Measurements from ENCODE around the gene CDH8.
"Not testable (repeated sequence)": the region's sequence is repeated elsewhere in the genome, so short reads cannot be mapped to it uniquely, and the experiment has no call there.

CDH8 gene

GRCh38 chr16:61917865-61918826 lies 118.1 kb downstream of the CDH8 start:
- H3K27ac ChIP-seq (ENCODE audit: low read depth, low read length); H3K27me3 ChIP-seq (ENCODE audit: control insufficient read depth, insufficient read depth, low read length): not testable (repeated sequence)

GRCh38 chr16:61915569-61915968 lies 120.7 kb downstream of the CDH8 start:
- no peak overlapping the region for H3K27ac ChIP-seq (ENCODE audit: low read depth, low read length)
- no peak overlapping the region for H3K9ac ChIP-seq (ENCODE audit: low read length)
- H3K27me3 ChIP-seq (ENCODE audit: control insufficient read depth, insufficient read depth, low read length): no peaks in the 10 kb centered on the region
- H3K4me3 ChIP-seq (ENCODE audit: low read length): no peak overlapping the region
- no peaks in the 10 kb centered on the region for H3K36me3 ChIP-seq (ENCODE audit: control insufficient read depth, insufficient read depth, low read length)
- H3K4me1 ChIP-seq (ENCODE audit: control insufficient read depth, insufficient read depth, low read length): no peaks in the 10 kb centered on the region

More at GRCh38 chr16:61917865-61918826, 118.1 kb downstream of the CDH8 start:
- H3K9ac ChIP-seq (ENCODE audit: low read length); H3K4me1 ChIP-seq (ENCODE audit: control insufficient read depth, insufficient read depth, low read length); H3K4me3 ChIP-seq (ENCODE audit: low read length); H3K36me3 ChIP-seq (ENCODE audit: control insufficient read depth, insufficient read depth, low read length): not testable (repeated sequence)

GRCh38 chr16:61909074-61909473 lies 127.2 kb downstream of the CDH8 start:
- Histone ChIP-seq H3K36me3 (ENCODE audit: control insufficient read depth, insufficient read depth, low read length) (no peaks in the 10 kb centered on the region), H3K9ac (ENCODE audit: low read length) (no peak overlapping the region), H3K27me3 (ENCODE audit: control insufficient read depth, insufficient read depth, low read length) (no peaks in the 10 kb centered on the region), H3K4me1 (ENCODE audit: control insufficient read depth, insufficient read depth, low read length) (no peaks in the 10 kb centered on the region), H3K4me3 (ENCODE audit: low read length) (no peak overlapping the region), H3K27ac (ENCODE audit: low read depth, low read length) (no peak overlapping the region)

- no peaks in the 10 kb centered on the region for H3K27me3 ChIP-seq (ENCODE audit: control insufficient read depth, insufficient read depth, low read length)
- H3K4me1 ChIP-seq (ENCODE audit: control insufficient read depth, insufficient read depth, low read length): no peaks in the 10 kb centered on the region
- no peak overlapping the region for H3K9ac ChIP-seq (ENCODE audit: low read length)
- H3K4me3 ChIP-seq (ENCODE audit: low read length): no peak overlapping the region
- H3K27ac ChIP-seq (ENCODE audit: low read depth, low read length): no peak overlapping the region
- no peaks in the 10 kb centered on the region for H3K36me3 ChIP-seq (ENCODE audit: control insufficient read depth, insufficient read depth, low read length)
Observed at GRCh38 chr16:61908426-61908825, 127.8 kb downstream of the CDH8 start.

- no peak overlapping the region for H3K4me3 ChIP-seq (ENCODE audit: low read length)
- H3K27ac ChIP-seq (ENCODE audit: low read depth, low read length): no peak overlapping the region
- no peaks in the 10 kb centered on the region for H3K4me1 ChIP-seq (ENCODE audit: control insufficient read depth, insufficient read depth, low read length)
- H3K9ac ChIP-seq (ENCODE audit: low read length): no peak overlapping the region
- H3K27me3 ChIP-seq (ENCODE audit: control insufficient read depth, insufficient read depth, low read length): no peaks in the 10 kb centered on the region
- no peaks in the 10 kb centered on the region for H3K36me3 ChIP-seq (ENCODE audit: control insufficient read depth, insufficient read depth, low read length)
Observed at GRCh38 chr16:61901689-61902088, 134.5 kb downstream of the CDH8 start.

- no peak overlapping the region for H3K27ac ChIP-seq (ENCODE audit: low read depth, low read length)
- no peaks in the 10 kb centered on the region for H3K4me1 ChIP-seq (ENCODE audit: control insufficient read depth, insufficient read depth, low read length)
- no peaks in the 10 kb centered on the region for H3K36me3 ChIP-seq (ENCODE audit: control insufficient read depth, insufficient read depth, low read length)
- no peak overlapping the region for H3K9ac ChIP-seq (ENCODE audit: low read length)
- H3K27me3 ChIP-seq (ENCODE audit: control insufficient read depth, insufficient read depth, low read length): no peaks in the 10 kb centered on the region
- H3K4me3 ChIP-seq (ENCODE audit: low read length): no peak overlapping the region
Observed at GRCh38 chr16:61900482-61900881, 135.8 kb downstream of the CDH8 start.

GRCh38 chr16:61897657-61898056 lies 138.6 kb downstream of the CDH8 start:
- no peaks in the 10 kb centered on the region for H3K27me3 ChIP-seq (ENCODE audit: control insufficient read depth, insufficient read depth, low read length)
- H3K27ac ChIP-seq (ENCODE audit: low read depth, low read length): no peak overlapping the region
- no peaks in the 10 kb centered on the region for H3K4me1 ChIP-seq (ENCODE audit: control insufficient read depth, insufficient read depth, low read length)
- no peak overlapping the region for H3K9ac ChIP-seq (ENCODE audit: low read length)
- no peak overlapping the region for H3K4me3 ChIP-seq (ENCODE audit: low read length)
- no peaks in the 10 kb centered on the region for H3K36me3 ChIP-seq (ENCODE audit: control insufficient read depth, insufficient read depth, low read length)

- no peaks in the 10 kb centered on the region for H3K4me1 ChIP-seq (ENCODE audit: control insufficient read depth, insufficient read depth, low read length)
- no peak overlapping the region for H3K4me3 ChIP-seq (ENCODE audit: low read length)
- no peak overlapping the region for H3K9ac ChIP-seq (ENCODE audit: low read length)
- H3K27me3 ChIP-seq (ENCODE audit: control insufficient read depth, insufficient read depth, low read length): no peaks in the 10 kb centered on the region
- H3K36me3 ChIP-seq (ENCODE audit: control insufficient read depth, insufficient read depth, low read length): no peaks in the 10 kb centered on the region
- H3K27ac ChIP-seq (ENCODE audit: low read depth, low read length): no peak overlapping the region
Observed at GRCh38 chr16:61892531-61892930, 143.7 kb downstream of the CDH8 start.

- Histone ChIP-seq H3K36me3 (ENCODE audit: control insufficient read depth, insufficient read depth, low read length) (no peaks in the 10 kb centered on the region), H3K4me3 (ENCODE audit: low read length) (no peak overlapping the region), H3K4me1 (ENCODE audit: control insufficient read depth, insufficient read depth, low read length) (no peaks in the 10 kb centered on the region), H3K27ac (ENCODE audit: low read depth, low read length) (no peak overlapping the region), H3K9ac (ENCODE audit: low read length) (no peak overlapping the region), H3K27me3 (ENCODE audit: control insufficient read depth, insufficient read depth, low read length) (no peaks in the 10 kb centered on the region)
Observed at GRCh38 chr16:61891460-61891859, 144.8 kb downstream of the CDH8 start.

- H3K27ac ChIP-seq (ENCODE audit: low read depth, low read length): no peak overlapping the region
- H3K4me3 ChIP-seq (ENCODE audit: low read length): no peak overlapping the region
- H3K4me1 ChIP-seq (ENCODE audit: control insufficient read depth, insufficient read depth, low read length): no peaks in the 10 kb centered on the region
Observed at GRCh38 chr16:61890386-61890785, 145.9 kb downstream of the CDH8 start.

GRCh38 chr16:61887903-61888302 lies 148.3 kb downstream of the CDH8 start:
- Histone ChIP-seq H3K4me1 (ENCODE audit: control insufficient read depth, insufficient read depth, low read length) (no peaks in the 10 kb centered on the region), H3K27ac (ENCODE audit: low read depth, low read length) (no peak overlapping the region), H3K36me3 (ENCODE audit: control insufficient read depth, insufficient read depth, low read length) (no peaks in the 10 kb centered on the region), H3K27me3 (ENCODE audit: control insufficient read depth, insufficient read depth, low read length) (no peaks in the 10 kb centered on the region), H3K4me3 (ENCODE audit: low read length) (no peak overlapping the region), H3K9ac (ENCODE audit: low read length) (no peak overlapping the region)

More at GRCh38 chr16:61890386-61890785, 145.9 kb downstream of the CDH8 start:
- Histone ChIP-seq H3K36me3 (ENCODE audit: control insufficient read depth, insufficient read depth, low read length) (no peaks in the 10 kb centered on the region), H3K27me3 (ENCODE audit: control insufficient read depth, insufficient read depth, low read length) (no peaks in the 10 kb centered on the region), H3K9ac (ENCODE audit: low read length) (no peak overlapping the region)

- no peaks in the 10 kb centered on the region for H3K36me3 ChIP-seq (ENCODE audit: control insufficient read depth, insufficient read depth, low read length)
- H3K4me1 ChIP-seq (ENCODE audit: control insufficient read depth, insufficient read depth, low read length): no peaks in the 10 kb centered on the region
- H3K27me3 ChIP-seq (ENCODE audit: control insufficient read depth, insufficient read depth, low read length): no peaks in the 10 kb centered on the region
- no peak overlapping the region for H3K9ac ChIP-seq (ENCODE audit: low read length)
- H3K4me3 ChIP-seq (ENCODE audit: low read length): no peak overlapping the region
- H3K27ac ChIP-seq (ENCODE audit: low read depth, low read length): no peak overlapping the region
Observed at GRCh38 chr16:61885343-61885742, 150.9 kb downstream of the CDH8 start.

GRCh38 chr16:61879306-61879705 lies 156.9 kb downstream of the CDH8 start:
- no peak overlapping the region for H3K9ac ChIP-seq (ENCODE audit: low read length)
- no peaks in the 10 kb centered on the region for H3K4me1 ChIP-seq (ENCODE audit: control insufficient read depth, insufficient read depth, low read length)
- H3K4me3 ChIP-seq (ENCODE audit: low read length): no peak overlapping the region
- H3K36me3 ChIP-seq (ENCODE audit: control insufficient read depth, insufficient read depth, low read length): no peaks in the 10 kb centered on the region
- no peaks in the 10 kb centered on the region for H3K27me3 ChIP-seq (ENCODE audit: control insufficient read depth, insufficient read depth, low read length)
- no peak overlapping the region for H3K27ac ChIP-seq (ENCODE audit: low read depth, low read length)

Data from rectal smooth muscle tissue (tissue), 1 donor.